GM12874 (cell line): ENCODE data around the gene PTPRN2.

Experiments used
- TF ChIP-seq, protein P1 (sequence below): IDR thresholded peaks from 2 replicates; pipeline ENCODE4 v1.5.1; 2011; ENCODE audit warnings: low read depth, mild to moderate bottlenecking, control low read depth, low read length, moderate library complexity; ENCODE audit not compliant: insufficient read depth

Gene PTPRN2

DNA sequence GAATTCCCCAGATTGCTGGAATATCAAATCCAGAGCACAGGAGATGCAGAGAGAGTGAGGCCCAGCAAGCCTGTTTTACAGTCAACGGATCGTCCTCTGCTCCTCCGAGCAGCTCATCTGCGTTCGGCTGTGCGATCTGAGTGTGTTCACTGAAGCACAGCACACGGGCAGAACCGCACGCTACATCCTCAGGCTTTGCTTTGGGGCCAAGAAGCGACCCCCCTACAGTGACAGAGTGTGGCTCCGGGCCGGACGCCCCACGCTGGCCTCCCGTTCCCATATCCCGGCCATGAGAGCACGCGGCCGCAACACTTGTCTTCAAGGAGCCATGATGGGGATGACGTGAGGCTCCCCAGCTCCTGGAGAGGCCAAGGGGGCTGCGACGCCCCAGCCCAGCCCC, 819.4 kb downstream of the PTPRN2 start:
- TF ChIP-seq, protein P1, sequence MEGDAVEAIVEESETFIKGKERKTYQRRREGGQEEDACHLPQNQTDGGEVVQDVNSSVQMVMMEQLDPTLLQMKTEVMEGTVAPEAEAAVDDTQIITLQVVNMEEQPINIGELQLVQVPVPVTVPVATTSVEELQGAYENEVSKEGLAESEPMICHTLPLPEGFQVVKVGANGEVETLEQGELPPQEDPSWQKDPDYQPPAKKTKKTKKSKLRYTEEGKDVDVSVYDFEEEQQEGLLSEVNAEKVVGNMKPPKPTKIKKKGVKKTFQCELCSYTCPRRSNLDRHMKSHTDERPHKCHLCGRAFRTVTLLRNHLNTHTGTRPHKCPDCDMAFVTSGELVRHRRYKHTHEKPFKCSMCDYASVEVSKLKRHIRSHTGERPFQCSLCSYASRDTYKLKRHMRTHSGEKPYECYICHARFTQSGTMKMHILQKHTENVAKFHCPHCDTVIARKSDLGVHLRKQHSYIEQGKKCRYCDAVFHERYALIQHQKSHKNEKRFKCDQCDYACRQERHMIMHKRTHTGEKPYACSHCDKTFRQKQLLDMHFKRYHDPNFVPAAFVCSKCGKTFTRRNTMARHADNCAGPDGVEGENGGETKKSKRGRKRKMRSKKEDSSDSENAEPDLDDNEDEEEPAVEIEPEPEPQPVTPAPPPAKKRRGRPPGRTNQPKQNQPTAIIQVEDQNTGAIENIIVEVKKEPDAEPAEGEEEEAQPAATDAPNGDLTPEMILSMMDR = no peak

GRCh38 chr7:157767506-157768197, 820.0 kb downstream of the PTPRN2 start:
- TF ChIP-seq, protein P1 = no peak

DNA sequence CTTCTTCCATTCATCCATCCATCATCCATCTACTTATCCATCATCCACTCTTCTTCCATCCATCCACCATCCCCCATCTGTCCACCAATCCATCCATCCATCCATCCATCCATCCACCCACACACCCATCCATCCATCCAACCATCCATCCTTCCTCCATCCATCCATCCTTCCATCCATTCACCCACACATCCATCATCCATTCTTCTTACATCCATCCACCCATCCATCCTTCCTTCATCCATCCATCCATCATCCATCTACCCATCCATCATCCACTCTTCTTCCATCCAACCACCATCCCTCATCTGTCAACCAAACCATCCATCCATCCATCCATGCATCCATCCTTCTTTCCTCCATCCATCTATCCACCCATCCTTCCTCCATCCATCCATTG, 821.5 kb downstream of the PTPRN2 start:
- TF ChIP-seq, protein P1 = no peak

DNA sequence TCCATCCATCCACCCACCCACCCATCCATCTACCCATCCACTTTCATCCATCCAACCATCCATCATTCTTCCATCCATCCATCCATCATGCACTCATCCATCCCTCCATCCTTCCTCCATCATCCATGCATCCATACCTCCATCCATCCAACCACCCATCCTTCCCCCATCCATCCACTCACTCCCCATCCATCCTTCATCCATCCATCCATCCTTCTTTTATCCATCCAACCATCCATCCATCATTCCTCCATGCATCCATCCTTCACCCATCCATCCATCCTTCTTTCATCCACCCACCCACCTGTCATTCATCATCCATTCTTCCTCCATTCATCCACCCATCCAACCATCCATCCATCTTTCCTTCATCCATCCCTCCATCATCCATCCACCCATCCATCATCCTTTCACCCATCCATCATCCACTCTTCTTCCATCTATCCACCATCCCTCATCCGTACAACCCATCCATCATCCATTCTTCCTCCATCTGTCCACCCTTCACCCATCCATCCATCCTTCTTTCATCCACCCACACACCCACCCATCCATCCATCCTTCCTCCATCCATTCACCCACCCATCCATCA, 822.6 kb downstream of the PTPRN2 start:
- TF ChIP-seq, protein P1 = no peak

DNA sequence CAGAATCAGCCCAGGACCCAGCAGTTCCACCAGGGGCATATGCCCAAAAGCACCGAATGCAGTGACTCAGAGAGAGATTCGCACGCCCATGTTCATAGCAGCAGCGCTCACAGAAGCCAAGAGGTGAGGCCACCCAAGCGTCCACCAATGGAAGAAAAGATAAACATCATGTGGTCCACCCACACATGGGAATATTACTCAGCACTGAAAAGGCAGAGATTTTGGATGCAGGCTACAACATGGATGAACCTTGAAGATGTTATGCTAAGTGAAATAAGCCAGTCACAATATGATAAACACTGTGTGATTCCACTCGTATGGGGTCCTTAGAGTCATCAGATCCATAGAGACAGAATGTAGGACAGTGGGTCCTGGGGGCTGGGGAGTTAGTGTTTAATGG, 823.4 kb downstream of the PTPRN2 start:
- TF ChIP-seq, protein P1 = no peak

DNA sequence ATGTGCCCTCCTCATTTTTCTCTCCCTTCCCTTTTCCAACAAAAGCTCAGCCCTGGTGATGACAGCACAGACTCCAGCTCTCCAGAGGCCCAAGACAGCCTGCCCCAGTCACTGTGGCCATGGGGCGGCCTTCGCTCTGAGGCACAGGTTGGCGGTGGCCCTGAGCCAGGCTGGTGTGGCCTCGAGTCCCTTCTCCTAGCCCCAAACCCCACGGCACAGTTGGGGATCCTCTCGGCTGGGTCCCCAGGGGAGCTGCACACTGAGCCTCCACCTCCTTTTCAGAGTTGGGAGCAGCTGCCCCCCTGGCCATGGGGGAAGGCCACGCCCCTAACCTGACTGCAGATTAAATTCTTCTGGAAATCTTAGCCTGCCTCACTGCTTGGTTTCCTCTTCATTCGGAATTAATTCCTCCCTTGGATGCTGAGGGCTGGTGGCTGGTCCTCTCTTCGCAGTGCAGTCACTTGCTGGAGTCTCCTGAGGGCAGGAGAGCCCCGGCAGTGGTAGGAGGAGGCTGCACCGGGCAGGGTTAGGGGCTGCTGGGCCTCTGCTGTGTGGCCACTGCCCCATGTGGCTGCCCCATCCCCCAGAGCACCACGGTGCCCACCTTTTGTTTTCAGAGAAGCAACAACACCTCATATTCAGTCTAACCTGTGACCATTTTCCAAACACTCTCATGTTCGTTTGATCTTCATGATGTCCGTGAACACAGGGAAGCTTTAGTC, 824.2 kb downstream of the PTPRN2 start:
- TF ChIP-seq, protein P1 = no peak

GRCh38 chr7:157762824-157763223, 824.8 kb downstream of the PTPRN2 start:
- TF ChIP-seq, protein P1 = no peak
